D721Med (cell line): ENCODE measurements around the gene OAS1.

Experiments used
- DNase-seq: peaks from one replicate; pipeline ENCODE4 v3.0.0; 2011; ENCODE audit warnings: low spot score; ENCODE audit not compliant: insufficient read length
- FAIRE-seq: peaks from 2 replicates; lab custom pipeline; 2011; peaks lifted over from hg19 to GRCh38; lab: Jason Lieb, UNC
- CTCF ChIP-seq: IDR thresholded peaks from 2 replicates; pipeline ENCODE4 v1.5.1; 2012; ENCODE audit warnings: mild to moderate bottlenecking, control low read depth; ENCODE audit not compliant: insufficient read depth; ENCODE audit errors: missing control alignments

OAS1 gene

GRCh38 chr12:112906712-112907414 lies at the start of gene OAS1:
Gene OAS1 (plus strand): TSS chr12:112906962. CDS start chr12:112907040, 78 bp downstream.
- TF ChIP-seq CTCF: no peak
- DNase-seq (no peak), FAIRE-seq (no peak)

GRCh38 chr12:112859291-112859690 lies 47.5 kb upstream of the OAS1 start:
- FAIRE-seq (no peak), DNase-seq (no peak)
- no peak for TF ChIP-seq CTCF

- no peak for FAIRE-seq
- no peak for TF ChIP-seq CTCF
- no peak for DNase-seq
These were observed 46.6 kb upstream of the OAS1 start for GRCh38 chr12:112860181-112860580.

- no peak for FAIRE-seq
- no peak for DNase-seq
These were observed 45.5 kb upstream of the OAS1 start for GRCh38 chr12:112861284-112861683.

GRCh38 chr12:112862636-112863290 lies 44.0 kb upstream of the OAS1 start:
- no peak for DNase-seq
- no peak for TF ChIP-seq CTCF
- no peak for FAIRE-seq

More at GRCh38 chr12:112861284-112861683, 45.5 kb upstream of the OAS1 start:
- TF ChIP-seq CTCF: no peak

- no peak for TF ChIP-seq CTCF
- FAIRE-seq (no peak), DNase-seq (no peak)
These were observed 38.2 kb upstream of the OAS1 start for GRCh38 chr12:112868459-112869041.
